Measurements from ENCODE around the gene ABHD17A. TPM values are rescaled to one million over a fixed set of nuclear protein-coding genes. Genes with fewer than 3 reads are reported as not detected.

Gene ABHD17A
- total RNA-seq, 1 experiment from 2014 or later = 47.5 TPM

DNA sequence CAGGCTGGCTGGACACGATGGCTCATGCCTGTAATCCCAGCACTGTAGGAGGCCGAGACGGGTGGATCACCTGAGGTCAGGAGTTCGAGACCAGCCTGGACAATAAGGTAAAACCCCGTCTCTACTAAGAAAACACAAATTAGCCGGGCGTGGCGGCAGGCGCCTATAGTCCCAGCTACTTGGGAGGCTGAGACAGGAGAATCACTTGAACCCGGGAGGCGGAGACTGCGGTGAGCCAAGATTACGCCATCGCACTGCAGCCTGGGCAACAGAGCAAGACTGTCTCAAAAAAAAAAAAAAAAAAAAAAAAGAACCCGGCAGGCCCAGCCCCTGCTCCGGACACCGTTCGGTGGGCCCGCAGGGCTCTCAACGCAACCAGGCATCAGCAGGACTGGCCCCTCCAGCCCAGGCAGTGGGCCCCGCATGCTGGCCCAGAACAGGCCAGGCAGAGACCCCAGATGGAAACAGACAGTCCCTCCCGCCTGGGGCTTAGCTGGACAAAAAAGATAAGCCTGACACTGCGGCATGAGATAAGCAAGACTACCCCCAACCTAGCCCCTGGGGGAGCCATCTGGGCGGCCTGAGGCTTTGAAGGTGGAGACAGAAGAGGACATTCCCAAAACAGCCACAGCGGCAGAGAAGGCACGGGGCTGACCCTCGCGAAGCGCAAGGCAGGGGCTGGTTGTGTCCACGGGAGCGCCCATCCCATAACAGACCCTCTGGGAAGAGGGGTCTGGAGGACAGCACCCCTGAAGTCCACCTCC, 48.7 kb downstream of the ABHD17A start:
- DNase-seq = no peak
- Histone ChIP-seq H3K23me2 (ENCODE audit: insufficient read length, low read depth, low read length, poor library complexity, severe bottlenecking) (no peaks in the 10 kb centered on the region), H3K27me3 (ENCODE audit: insufficient read depth, low read length) (no peaks in the 10 kb centered on the region), H3K4me1 (ENCODE audit: insufficient read depth, low read length) (no peaks in the 10 kb centered on the region), H4K5ac (ENCODE audit: insufficient read length, low read depth, low read length) (no peak overlapping the region), H3K4me2 (ENCODE audit: insufficient read depth, insufficient read length, low read length) (no peak overlapping the region), H2AK5ac (ENCODE audit: insufficient read length, low read length) (no peak overlapping the region), H3K9me3 (ENCODE audit: control insufficient read depth, low read depth, low read length) (no peaks in the 10 kb centered on the region), H3K56ac (ENCODE audit: insufficient read length, low read depth, low read length) (no peak overlapping the region), H3K27ac (ENCODE audit: insufficient read length, low read depth, low read length) (no peak overlapping the region), H3K79me2 (ENCODE audit: insufficient read depth, low read length) (peaks cover 4% of the 10 kb centered on the region; the same call in 1 of the 2 replicates), H4K91ac (ENCODE audit: insufficient read length, low read depth, low read length) (no peak overlapping the region), H3K18ac (ENCODE audit: insufficient read length, low read depth, low read length) (no peak overlapping the region), H2BK15ac (ENCODE audit: low read depth, low read length) (no peak overlapping the region), H3K23ac (ENCODE audit: insufficient read length, low read depth, low read length) (no peak overlapping the region), H2BK12ac (ENCODE audit: insufficient read length, low read depth, low read length) (no peak overlapping the region), H2BK5ac (ENCODE audit: insufficient read length, low read length) (no peak overlapping the region), H4K8ac (replicated peaks; ENCODE audit: insufficient read length, low read depth, low read length) (no peak overlapping the region), H3K79me1 (ENCODE audit: insufficient read depth, low read depth, low read length, poor library complexity, severe bottlenecking) (peaks cover 11% of the 10 kb centered on the region), H2AFZ (ENCODE audit: low read length) (no peak overlapping the region), H3K9ac (ENCODE audit: extremely low read depth, insufficient read length, low read length) (no peak overlapping the region), H3K14ac (ENCODE audit: insufficient read depth, low read length) (no peak overlapping the region), H2BK20ac (ENCODE audit: low read depth, low read length, poor library complexity, severe bottlenecking) (no peak overlapping the region), H2BK120ac (ENCODE audit: low read depth, low read length, poor library complexity, severe bottlenecking) (no peak overlapping the region), H3T11ph (ENCODE audit: low read length) (no peak overlapping the region), H3K4ac (ENCODE audit: low read depth, low read length) (no peak overlapping the region), H4K20me1 (ENCODE audit: control insufficient read depth, insufficient read depth, insufficient read length) (peaks cover 4% of the 10 kb centered on the region)
- no CpG with 5 or more reads among the region's 31 CpGs for WGBS (ENCODE audit: extremely low coverage, insufficient read length, low lambda C conversion rate)
- no peaks in the 10 kb centered on the region; a peak in 1 of 5 replicates for H3K9me3 Mint-ChIP-seq
- no peak overlapping the region for H3K4me3 Mint-ChIP-seq
- H3K4me1 Mint-ChIP-seq = peaks cover 5 to 15% of the 10 kb centered on the region in 2 experiments
- H3K27me3 Mint-ChIP-seq (ENCODE audit: low read depth) = no peaks in the 10 kb centered on the region
- H3K36me3 Mint-ChIP-seq (ENCODE audit: insufficient read depth in 1 of 3, low read depth in 3 of 3) = peaks cover 0 to 4% (median 0%) of the 10 kb centered on the region in 3 experiments; a peak in 1 of 7 replicates
- TF ChIP-seq, protein P1, sequence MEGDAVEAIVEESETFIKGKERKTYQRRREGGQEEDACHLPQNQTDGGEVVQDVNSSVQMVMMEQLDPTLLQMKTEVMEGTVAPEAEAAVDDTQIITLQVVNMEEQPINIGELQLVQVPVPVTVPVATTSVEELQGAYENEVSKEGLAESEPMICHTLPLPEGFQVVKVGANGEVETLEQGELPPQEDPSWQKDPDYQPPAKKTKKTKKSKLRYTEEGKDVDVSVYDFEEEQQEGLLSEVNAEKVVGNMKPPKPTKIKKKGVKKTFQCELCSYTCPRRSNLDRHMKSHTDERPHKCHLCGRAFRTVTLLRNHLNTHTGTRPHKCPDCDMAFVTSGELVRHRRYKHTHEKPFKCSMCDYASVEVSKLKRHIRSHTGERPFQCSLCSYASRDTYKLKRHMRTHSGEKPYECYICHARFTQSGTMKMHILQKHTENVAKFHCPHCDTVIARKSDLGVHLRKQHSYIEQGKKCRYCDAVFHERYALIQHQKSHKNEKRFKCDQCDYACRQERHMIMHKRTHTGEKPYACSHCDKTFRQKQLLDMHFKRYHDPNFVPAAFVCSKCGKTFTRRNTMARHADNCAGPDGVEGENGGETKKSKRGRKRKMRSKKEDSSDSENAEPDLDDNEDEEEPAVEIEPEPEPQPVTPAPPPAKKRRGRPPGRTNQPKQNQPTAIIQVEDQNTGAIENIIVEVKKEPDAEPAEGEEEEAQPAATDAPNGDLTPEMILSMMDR (conservative IDR thresholded peaks at IDR 0.05) = no peak
- 0 out of 7 replicates have a peak overlapping the region, but pooled peaks of 1 of the 3 experiments have one; percentile 24 for H3K27ac Mint-ChIP-seq
